GM18907 (cell line): ENCODE results near the gene AGRN.
"Not testable (repeated sequence)": the region's sequence is repeated elsewhere in the genome, so short reads cannot be mapped to it uniquely, and the experiment has no call there.

Experiments
- ATAC-seq: cut with Tn5 transposase; IDR thresholded peaks from one replicate; pipeline ENCODE4 v1.9.1; 2021; ENCODE audit warnings: mild to moderate bottlenecking, moderate library complexity; ENCODE audit not compliant: unreplicated experiment

The AGRN gene

GRCh38 chr1:1018321-1018685, 1.6 kb upstream of the AGRN start:
- not testable (repeated sequence) for ATAC-seq

- ATAC-seq: peak; percentile 58
Measured at GRCh38 chr1:1019122-1019999, 559 bp upstream of the AGRN start.

GRCh38 chr1:1020415-1021009, 592 bp downstream of the AGRN start:
- ATAC-seq: peak; percentile 12

GRCh38 chr1:1021010-1021919, 1.3 kb downstream of the AGRN start:
- no peak for ATAC-seq

GRCh38 chr1:1021920-1022259, 2.0 kb downstream of the AGRN start:
- ATAC-seq: no peak

- no peak for ATAC-seq
Measured at GRCh38 chr1:1022302-1023009, 2.5 kb downstream of the AGRN start.

- no peak for ATAC-seq
Measured at GRCh38 chr1:1023700-1024099, 3.8 kb downstream of the AGRN start.

- no peak for ATAC-seq
Measured at GRCh38 chr1:1024149-1024770, 4.3 kb downstream of the AGRN start.

GRCh38 chr1:1024771-1025699, 5.1 kb downstream of the AGRN start:
- ATAC-seq: no peak

- ATAC-seq: no peak
Measured at GRCh38 chr1:1025730-1026129, 5.8 kb downstream of the AGRN start.

- no peak for ATAC-seq
Measured at GRCh38 chr1:1026599-1027413, 6.9 kb downstream of the AGRN start.

- no peak for ATAC-seq
Measured at GRCh38 chr1:1027791-1028190, 7.9 kb downstream of the AGRN start.

GRCh38 chr1:1030867-1031658, 11.1 kb downstream of the AGRN start:
- not testable (repeated sequence) for ATAC-seq

- ATAC-seq: peak; percentile 11
Measured at GRCh38 chr1:1031659-1032235, 11.8 kb downstream of the AGRN start.

- peak; percentile 18 for ATAC-seq
Measured at GRCh38 chr1:1032424-1032823, 12.5 kb downstream of the AGRN start.

- ATAC-seq: peak; percentile 81
Measured at GRCh38 chr1:1033009-1033587, 13.2 kb downstream of the AGRN start.
